IMR-90 (cell line): Measurements from ENCODE around the gene SYNPO. TPM values are rescaled to one million over a fixed set of nuclear protein-coding genes. Genes with fewer than 3 reads are reported as not detected.

ENCODE experiments used
- ATAC-seq: fragments of 200-7000 bp; cut with Tn5 transposase; 2 replicates; pipeline ENCODE4 v1.9.1; 2020; ENCODE audit warnings: low read depth, mild to moderate bottlenecking, moderate library complexity
- BruUV-seq: library from RNA; stranded (reverse); fragments of 400-500 nt; replicated peaks from 2 replicates; lab custom pipeline; 2021; lab: Mats Ljungman, UMichigan
- CTCF ChIA-PET: fragments of 300-600 bp; formaldehyde crosslinking; extraction: SDS; loops from one replicate; lab custom pipeline; 2021; ENCODE audit warnings: antibody characterized with exemption; lab: Yijun Ruan, JAX
- POLR2A ChIA-PET: fragments of 300-600 bp; sonication (Branson Sonifier 250); formaldehyde crosslinking; loops from one replicate; lab custom pipeline; 2022; ENCODE audit warnings: antibody characterized with exemption; ENCODE audit not compliant: unreplicated experiment; lab: Charles Lee
- DNase-seq: peaks from one replicate; pipeline ENCODE4 v3.0.0; 2013
- H2AFZ ChIP-seq: replicated peaks from 2 replicates; pipeline ENCODE3; 2013; ENCODE audit warnings: low read length, mild to moderate bottlenecking; ENCODE audit not compliant: poor library complexity
- H2AK5ac ChIP-seq: 2 replicates; pipeline ENCODE4 v1.6.1; 2013; ENCODE audit warnings: low read depth, low read length, inconsistent platforms
- H2AK9ac ChIP-seq: replicated peaks from 2 replicates; pipeline ENCODE3; 2013; ENCODE audit warnings: mild to moderate bottlenecking, low read depth, low read length, moderate library complexity; ENCODE audit not compliant: poor library complexity
- H2BK120ac ChIP-seq: 2 replicates; pipeline ENCODE4 v1.6.1; 2013; ENCODE audit warnings: low read depth, low read length, inconsistent platforms
- H2BK15ac ChIP-seq: 3 replicates; pipeline ENCODE4 v1.6.1; 2013; ENCODE audit warnings: low read depth, low read length, inconsistent platforms
- H2BK20ac ChIP-seq: 2 replicates; pipeline ENCODE4 v1.6.1; 2013; ENCODE audit warnings: low read depth, mild to moderate bottlenecking, inconsistent platforms, low read length, moderate library complexity
- H2BK5ac ChIP-seq: 2 replicates; pipeline ENCODE4 v1.6.1; 2013; ENCODE audit warnings: mild to moderate bottlenecking, low read depth, low read length, inconsistent platforms; ENCODE audit not compliant: poor library complexity, severe bottlenecking
- H3K14ac ChIP-seq: replicated peaks from 2 replicates; pipeline ENCODE4 v1.6.1; 2013; ENCODE audit warnings: low read depth, low read length, inconsistent platforms
- H3K18ac ChIP-seq: 2 replicates; pipeline ENCODE4 v1.6.1; 2013; ENCODE audit warnings: low read depth, low read length, control low read depth
- H3K23ac ChIP-seq: 2 replicates; pipeline ENCODE4 v1.6.1; 2013; ENCODE audit warnings: low read depth, low read length, inconsistent platforms
- H3K27ac ChIP-seq: 2 replicates; pipeline ENCODE4 v1.5.1; 2013; ENCODE audit warnings: mild to moderate bottlenecking, control low read depth, low read length; ENCODE audit not compliant: insufficient read depth
- H3K27me3 ChIP-seq: 2 replicates; pipeline ENCODE4 v1.6.1; 2013; ENCODE audit warnings: low read length; ENCODE audit not compliant: control insufficient read depth, insufficient read depth
- H3K36me3 ChIP-seq: 2 replicates; pipeline ENCODE4 v1.6.1; 2013; ENCODE audit warnings: low read length, mixed read lengths; ENCODE audit not compliant: control insufficient read depth, insufficient read depth
- H3K4ac ChIP-seq: 2 replicates; pipeline ENCODE4 v1.6.1; 2013; ENCODE audit warnings: low read depth, low read length, inconsistent platforms
- H3K4me1 ChIP-seq: 2 replicates; pipeline ENCODE4 v1.6.1; 2013; ENCODE audit warnings: low read length, mixed read lengths; ENCODE audit not compliant: control insufficient read depth, insufficient read depth
- H3K4me2 ChIP-seq: 2 replicates; pipeline ENCODE4 v1.6.1; 2013; ENCODE audit warnings: low read depth, mild to moderate bottlenecking, control low read depth, low read length, moderate library complexity
- H3K4me3 ChIP-seq: 2 replicates; pipeline ENCODE4 v1.5.1; 2013; ENCODE audit warnings: low read depth, mild to moderate bottlenecking, control low read depth, low read length, moderate library complexity; ENCODE audit not compliant: insufficient read depth
- H3K56ac ChIP-seq: 2 replicates; pipeline ENCODE4 v1.6.1; 2013; ENCODE audit warnings: low read length, inconsistent platforms; ENCODE audit not compliant: insufficient read depth; ENCODE audit errors: extremely low read depth
- H3K79me1 ChIP-seq, 2 experiments: 2 replicates each; pipeline ENCODE4 v1.6.1; 2013; ENCODE audit warnings: low read length in 2 of 2, inconsistent platforms in 1 of 2, low read depth in 1 of 2
- H3K9ac ChIP-seq: 2 replicates; pipeline ENCODE4 v1.6.1; 2013; ENCODE audit warnings: low read depth, low read length, control low read depth
- H3K9me1 ChIP-seq: 2 replicates; pipeline ENCODE4 v1.6.1; 2013; ENCODE audit warnings: low read length, inconsistent platforms; ENCODE audit not compliant: insufficient read depth
- H3K9me3 ChIP-seq: 2 replicates; pipeline ENCODE4 v1.6.1; 2013; ENCODE audit warnings: low read length; ENCODE audit not compliant: control insufficient read depth, insufficient read depth
- H4K20me1 ChIP-seq: 2 replicates; pipeline ENCODE4 v1.6.1; 2013; ENCODE audit warnings: low read length, inconsistent platforms; ENCODE audit not compliant: insufficient read depth
- H4K5ac ChIP-seq: 2 replicates; pipeline ENCODE4 v1.6.1; 2013; ENCODE audit warnings: mild to moderate bottlenecking, low read depth, low read length, control low read depth
- H4K8ac ChIP-seq, 2 experiments: 2 replicates each; pipeline ENCODE4 v1.6.1; 2013; ENCODE audit warnings: low read depth in 2 of 2, low read length in 2 of 2, control low read depth in 1 of 2, inconsistent platforms in 1 of 2
- H4K91ac ChIP-seq: 2 replicates; pipeline ENCODE4 v1.6.1; 2013; ENCODE audit warnings: low read depth, low read length, inconsistent platforms; ENCODE audit not compliant: insufficient read depth
- FOS ChIP-seq: fragments of 150-350 bp; IDR thresholded peaks from 2 replicates; pipeline ENCODE4 v1.6.1; 2016; ENCODE audit warnings: low read depth, low read length
- whole genome bisulfite sequencing, 2 experiments: methylation state at CpG; one replicate each; pipeline versions ENCODE4 v1.1.5 to v1.1.7; 2013; ENCODE audit warnings: missing lambda C conversion rate in 2 of 2; ENCODE audit not compliant: insufficient read length in 1 of 2; ENCODE audit errors: extremely low coverage in 2 of 2; 5-methylcytosine and 5-hydroxymethylcytosine counted together
- dilution Hi-C: fragments of 300-500 bp; cut with HindIII; formaldehyde crosslinking; loops from one replicate; pipeline ENCODE4 v1.14.3; 2018; ENCODE audit warnings: low sequenced_read_pairs; ENCODE audit not compliant: unreplicated experiment
- in situ Hi-C: fragments of 300-500 bp; cut with MboI; formaldehyde crosslinking; loops from 3 replicates; pipeline ENCODE4 v1.14.3; 2019; ENCODE audit warnings: low sequenced_read_pairs, inconsistent platforms, mixed read lengths
- intact Hi-C: fragments of 100-400 bp; cut with micrococcal nuclease; formaldehyde crosslinking; loops from 2 replicates; pipeline ENCODE4 v1.10.0; 2022
- polyA plus RNA-seq, 3 experiments: library from polyadenylated mRNA; depleted of rRNA; stranded (reverse); fragments of >200 nt; gene quantifications; 2 replicates each; pipeline ENCODE4 v1.2.3, GENCODE V29; 2012; ENCODE audit warnings: low replicate concordance in 1 of 3
- total RNA-seq: library from RNA; depleted of rRNA; stranded (reverse); fragments of >200 nt; gene quantifications from 2 replicates; pipeline ENCODE4 v1.2.3, GENCODE V29; 2012

SYNPO gene
- total and polyA plus RNA-seq, 2 of the 4 experiments (the other 2 are of a cell fraction): 3.0 to 24.8 TPM

- Histone ChIP-seq H4K91ac (0 out of 2 replicates have a peak overlapping the region, but pooled peaks have one; percentile 11), H4K5ac (no peak overlapping the region), H3K36me3 (no peaks in the 10 kb centered on the region), H3K14ac (no peak overlapping the region), H3K27me3 (no peaks in the 10 kb centered on the region; the same call in 1 of the 2 replicates), H3K4me2 (no peak overlapping the region), H4K20me1 (no peaks in the 10 kb centered on the region), H2AK5ac (no peak overlapping the region), H2BK15ac (no peak overlapping the region), H2AK9ac (no peak overlapping the region), H3K23ac (no peak overlapping the region), H3K4me1 (peaks cover 7% of the 10 kb centered on the region), H3K4ac (no peak overlapping the region), H3K56ac (no peak overlapping the region), H2BK120ac (no peak overlapping the region), H4K8ac (no peak overlapping the region), H2BK5ac (no peak overlapping the region), H3K9me3 (no peaks in the 10 kb centered on the region), H3K9ac (no peak overlapping the region), H3K27ac (no peak overlapping the region), H3K9me1 (no peaks in the 10 kb centered on the region), H2BK20ac (no peak overlapping the region), H3K18ac (no peak overlapping the region), H2AFZ (no peak overlapping the region), H3K4me3 (no peak overlapping the region), H3K79me1 (no peaks in the 10 kb centered on the region)
- ATAC-seq (no peak), DNase-seq (no peak)
- ChIA-PET CTCF (no interaction called here), POLR2A (no interaction called here)
- intact Hi-C loops (no loop called here), in situ Hi-C loops (no loop called here), dilution Hi-C loops (no loop called here)
- 100% methylated on average over 3 of the region's 12 CpGs; no CpG with 5 or more reads in 1 of the 2 experiments for WGBS, 2 experiments
- TF ChIP-seq FOS: no peak
- no TSS peak for BruUV-seq
Observed at GRCh38 chr5:150598821-150599273, 41.6 kb upstream of the SYNPO start.
